Osteoblast (primary cell): ENCODE data around the gene OR2A5. TPM values are rescaled to one million over a fixed set of nuclear protein-coding genes. Genes with fewer than 3 reads are reported as not detected.

Experiments
- DNase-seq: peaks from one replicate; pipeline ENCODE4 v3.0.0; 2011; ENCODE audit warnings: low spot score, mixed read lengths; ENCODE audit not compliant: insufficient read length; ENCODE audit errors: missing footprints
- H2AFZ ChIP-seq: 2 replicates; pipeline ENCODE4 v1.6.0; 2011; ENCODE audit warnings: mild to moderate bottlenecking, low read length
- H3K27ac ChIP-seq: 2 replicates; pipeline ENCODE4 v1.5.1; 2011; ENCODE audit warnings: mild to moderate bottlenecking, low read depth, low read length, moderate library complexity
- H3K27me3 ChIP-seq: 2 replicates; pipeline ENCODE4 v1.6.0; 2012; ENCODE audit warnings: mild to moderate bottlenecking, control low read depth, inconsistent platforms, low read length, moderate library complexity; ENCODE audit not compliant: insufficient read depth
- H3K36me3 ChIP-seq: 2 replicates; pipeline ENCODE4 v1.5.1; 2011; ENCODE audit warnings: mild to moderate bottlenecking, low read length, control low read depth, moderate library complexity; ENCODE audit not compliant: insufficient read depth
- H3K4me1 ChIP-seq: 2 replicates; pipeline ENCODE4 v1.5.1; 2011; ENCODE audit warnings: mild to moderate bottlenecking, low read length, control low read depth, moderate library complexity; ENCODE audit not compliant: insufficient read depth
- H3K4me2 ChIP-seq: 2 replicates; pipeline ENCODE4 v1.6.0; 2011; ENCODE audit warnings: mild to moderate bottlenecking, low read length; ENCODE audit not compliant: insufficient read depth
- H3K4me3 ChIP-seq: fragments of 200-600 bp; sonication (generic); 3 replicates; pipeline ENCODE4 v1.5.1; 2012; ENCODE audit warnings: mild to moderate bottlenecking, low read length, inconsistent platforms; ENCODE audit not compliant: insufficient read depth
- H3K79me2 ChIP-seq: 2 replicates; pipeline ENCODE4 v1.6.0; 2012; ENCODE audit warnings: mild to moderate bottlenecking, low read length, control low read depth, inconsistent platforms; ENCODE audit not compliant: insufficient read depth
- H3K9me3 ChIP-seq: 2 replicates; pipeline ENCODE4 v1.5.1; 2011; ENCODE audit warnings: low read depth, low read length, control low read depth
- H4K20me1 ChIP-seq: 2 replicates; pipeline ENCODE4 v1.6.0; 2012; ENCODE audit warnings: mild to moderate bottlenecking, low read length, control low read depth; ENCODE audit not compliant: insufficient read depth
- CTCF ChIP-seq: IDR thresholded peaks from 2 replicates; pipeline ENCODE4 v1.5.1; 2011; ENCODE audit warnings: mild to moderate bottlenecking, low read depth, low read length, moderate library complexity; ENCODE audit errors: extremely low read depth
- total RNA-seq: library from RNA; depleted of rRNA; stranded (reverse); fragments of >200 nt; gene quantifications from 2 replicates; pipeline ENCODE4 v1.2.3, GENCODE V29; 2012

OR2A5 gene
- total RNA-seq, 1 donor, result not detected

- Histone ChIP-seq H2AFZ (no peak overlapping the region), H3K36me3 (no peaks in the 10 kb centered on the region), H3K79me2 (no peaks in the 10 kb centered on the region), H3K4me1 (no peaks in the 10 kb centered on the region), H3K4me3 (no peak overlapping the region), H3K4me2 (no peak overlapping the region), H3K27me3 (no peaks in the 10 kb centered on the region), H3K27ac (no peak overlapping the region), H4K20me1 (no peaks in the 10 kb centered on the region), H3K9me3 (no peaks in the 10 kb centered on the region)
- TF ChIP-seq CTCF, result no peak
- DNase-seq, result no peak
Measured at GRCh38 chr7:144074374-144074773, 25.6 kb downstream of the OR2A5 start.

GRCh38 chr7:144085978-144086377 lies 37.2 kb downstream of the OR2A5 start, which contains the start of gene OR2A12:
OR2A12 (plus strand) TSS chr7:144086278; CDS start chr7:144095108, 8,830 bp downstream.
- H4K20me1 ChIP-seq, result no peaks in the 10 kb centered on the region
- H3K4me3 ChIP-seq, result no peak within 1 kb of the TSS
- no peak within 1 kb of the TSS for H2AFZ ChIP-seq
- H3K9me3 ChIP-seq, result no peaks in the 10 kb centered on the region
- no peaks in the 10 kb centered on the region for H3K4me1 ChIP-seq
- H3K27ac ChIP-seq, result no peak within 1 kb of the TSS
- H3K79me2 ChIP-seq, result no peaks in the 10 kb centered on the region
- no peak within 1 kb of the TSS for H3K4me2 ChIP-seq
- no peak for TF ChIP-seq CTCF
- H3K36me3 ChIP-seq, result no peaks in the 10 kb centered on the region
- DNase-seq, result no peak
- H3K27me3 ChIP-seq, result no peaks in the 10 kb centered on the region

- Histone ChIP-seq H2AFZ (no peak overlapping the region), H3K36me3 (no peaks in the 10 kb centered on the region), H3K9me3 (no peaks in the 10 kb centered on the region), H3K4me3 (no peak overlapping the region), H3K4me1 (no peaks in the 10 kb centered on the region), H4K20me1 (no peaks in the 10 kb centered on the region), H3K4me2 (no peak overlapping the region), H3K27me3 (no peaks in the 10 kb centered on the region), H3K27ac (no peak overlapping the region), H3K79me2 (no peaks in the 10 kb centered on the region)
- no peak for TF ChIP-seq CTCF
- DNase-seq, result no peak
Measured at GRCh38 chr7:144086730-144087129, 38.0 kb downstream of the OR2A5 start.

GRCh38 chr7:144087230-144087629 lies 38.5 kb downstream of the OR2A5 start:
- Histone ChIP-seq H3K36me3 (no peaks in the 10 kb centered on the region), H3K27me3 (no peaks in the 10 kb centered on the region), H3K4me3 (no peak overlapping the region), H4K20me1 (no peaks in the 10 kb centered on the region), H2AFZ (no peak overlapping the region), H3K9me3 (no peaks in the 10 kb centered on the region), H3K27ac (no peak overlapping the region), H3K4me1 (no peaks in the 10 kb centered on the region), H3K4me2 (no peak overlapping the region), H3K79me2 (no peaks in the 10 kb centered on the region)
- no peak for DNase-seq
- no peak for TF ChIP-seq CTCF
